Measurements from ENCODE around the gene AFF4.
A peak's percentile ranks its signal among the peaks of the same experiment; 100 is the strongest.
"Not testable (repeated sequence)": the region's sequence is repeated elsewhere in the genome, so short reads cannot be mapped to it uniquely, and the experiment has no call there.

The AFF4 gene

GRCh38 chr5:132868754-132869153 lies 94.7 kb downstream of the AFF4 start:
- H3K9me3 Mint-ChIP-seq = no peaks in the 10 kb centered on the region
- peak overlapping the region; percentile 47 for H3K27ac Mint-ChIP-seq
- H3K36me3 Mint-ChIP-seq = peaks cover 18 to 36% of the 10 kb centered on the region in 2 donors
- ATAC-seq (replicated peaks) (no peak), DNase-seq (no peak)
- no peaks in the 10 kb centered on the region for H3K27me3 Mint-ChIP-seq
- H3K4me1 Mint-ChIP-seq = peaks cover 18 to 27% of the 10 kb centered on the region in 2 donors
- H3K4me3 Mint-ChIP-seq = no peak overlapping the region

- Mint-ChIP-seq H3K4me1 (peaks cover 15 to 27% of the 10 kb centered on the region in 2 donors), H3K4me3 (peak overlapping the region; percentile 96 to 99), H3K36me3 (peaks cover 14 to 22% of the 10 kb centered on the region in 2 donors), H3K27ac (peak overlapping the region; percentile 99), H3K9me3 (no peaks in the 10 kb centered on the region), H3K27me3 (no peaks in the 10 kb centered on the region)
- no peak for DNase-seq
- peak in 1 of 2 donors; percentile 35 for ATAC-seq (replicated peaks)
Measured at GRCh38 chr5:132867046-132867451, 96.4 kb downstream of the AFF4 start.

GRCh38 chr5:132866342-132867045 lies 96.9 kb downstream of the AFF4 start, which contains the start of the genes GDF9 and UQCRQ:
TSS of gene GDF9 (minus strand) at chr5:132866469. CDS start at chr5:132864533, 1,936 bp downstream.
TSS of gene UQCRQ (plus strand) at chr5:132866642. CDS start at chr5:132866882, 240 bp downstream.
- Mint-ChIP-seq H3K4me1 (peaks cover 15 to 27% of the 10 kb centered on the region in 2 donors), H3K9me3 (no peaks in the 10 kb centered on the region), H3K27ac (peak within 1 kb of the TSS; percentile 99), H3K36me3 (peaks cover 14 to 20% of the 10 kb centered on the region in 2 donors), H3K4me3 (peak within 1 kb of the TSS; percentile 96 to 99), H3K27me3 (no peaks in the 10 kb centered on the region)
- DNase-seq (peak; percentile 94), ATAC-seq (replicated peaks) (peak; percentile 97 to 99)

DNA sequence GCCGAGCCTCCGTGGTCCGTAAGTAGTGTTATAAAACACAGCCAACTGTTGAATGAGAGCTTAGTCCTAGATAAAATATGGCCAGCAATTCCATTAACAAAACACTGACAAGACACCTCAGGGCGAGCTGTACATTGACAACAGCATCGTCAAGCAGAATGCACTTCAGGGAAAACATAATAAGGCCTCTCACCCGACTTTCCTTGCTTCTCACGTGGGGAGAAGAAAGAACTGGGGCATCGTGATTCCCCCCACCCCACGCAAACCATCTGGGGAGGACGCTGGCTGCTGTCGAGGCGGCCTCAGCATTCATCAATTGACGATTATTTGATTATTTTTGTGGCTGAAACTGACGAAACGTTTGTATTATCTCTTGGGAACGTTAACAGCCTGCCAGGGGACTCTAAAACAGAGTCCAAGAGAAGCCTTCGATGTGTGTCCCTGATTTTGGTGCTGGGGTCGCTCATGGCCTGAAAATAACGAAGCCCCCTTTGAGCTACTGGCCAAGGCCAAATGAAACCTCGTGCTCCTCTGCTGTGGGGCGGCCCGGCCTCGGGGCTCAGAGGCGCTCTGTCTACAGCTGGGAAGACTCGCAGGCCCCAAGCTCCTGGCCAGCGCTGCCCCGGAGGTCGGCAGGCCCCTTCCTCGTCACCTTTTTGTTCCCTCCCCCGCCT lies 97.6 kb downstream of the AFF4 start:
- H3K4me3 Mint-ChIP-seq = peak overlapping the region; percentile 96 to 99
- H3K36me3 Mint-ChIP-seq = peaks cover 10 to 15% of the 10 kb centered on the region in 2 donors
- peaks cover 15 to 27% of the 10 kb centered on the region in 2 donors for H3K4me1 Mint-ChIP-seq
- no peaks in the 10 kb centered on the region for H3K9me3 Mint-ChIP-seq
- H3K27me3 Mint-ChIP-seq = no peaks in the 10 kb centered on the region
- DNase-seq = no peak
- H3K27ac Mint-ChIP-seq = peak overlapping the region; percentile 99
- peak; percentile 48 to 50 for ATAC-seq (replicated peaks)

GRCh38 chr5:132860742-132861141 lies 102.7 kb downstream of the AFF4 start:
- Mint-ChIP-seq H3K9me3 (no peaks in the 10 kb centered on the region), H3K4me1 (peaks cover 2 to 3% of the 10 kb centered on the region in 2 donors), H3K27me3 (peaks cover 7 to 16% of the 10 kb centered on the region in 2 donors), H3K4me3 (no peak overlapping the region), H3K36me3 (no peaks in the 10 kb centered on the region), H3K27ac (no peak overlapping the region)
- ATAC-seq (replicated peaks) (no peak), DNase-seq (no peak)

DNA sequence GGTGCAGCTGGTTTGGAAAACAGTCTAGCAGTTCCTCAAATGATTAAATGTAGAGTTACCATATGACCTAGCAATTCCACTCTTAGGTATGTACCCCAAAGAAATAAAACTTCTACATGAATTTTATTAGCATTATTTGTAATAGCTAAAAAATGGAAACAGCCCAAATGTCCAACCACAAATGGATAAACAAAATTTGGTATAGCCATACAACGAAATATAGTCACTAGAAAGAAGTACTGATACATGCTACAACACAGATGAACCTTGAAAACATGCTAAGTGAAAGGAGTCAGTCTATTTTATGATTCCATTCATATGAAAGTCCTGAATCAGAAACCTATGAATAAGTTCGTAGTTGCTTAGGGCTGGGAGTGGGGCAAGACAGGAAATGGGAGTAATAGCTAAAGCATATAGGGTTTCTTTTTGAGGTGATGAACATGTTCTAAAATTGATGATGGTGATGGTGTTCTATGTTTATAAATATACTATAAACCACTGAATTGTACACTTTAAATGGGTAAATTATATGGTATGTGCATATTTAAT lies 103.5 kb downstream of the AFF4 start:
- H3K36me3 Mint-ChIP-seq = no peaks in the 10 kb centered on the region
- DNase-seq (no peak), ATAC-seq (replicated peaks) (no peak)
- no peaks in the 10 kb centered on the region for H3K9me3 Mint-ChIP-seq
- H3K4me3 Mint-ChIP-seq = no peak overlapping the region
- H3K4me1 Mint-ChIP-seq = no peaks in the 10 kb centered on the region
- no peak overlapping the region for H3K27ac Mint-ChIP-seq
- H3K27me3 Mint-ChIP-seq = peaks cover 12 to 20% of the 10 kb centered on the region in 2 donors

DNA sequence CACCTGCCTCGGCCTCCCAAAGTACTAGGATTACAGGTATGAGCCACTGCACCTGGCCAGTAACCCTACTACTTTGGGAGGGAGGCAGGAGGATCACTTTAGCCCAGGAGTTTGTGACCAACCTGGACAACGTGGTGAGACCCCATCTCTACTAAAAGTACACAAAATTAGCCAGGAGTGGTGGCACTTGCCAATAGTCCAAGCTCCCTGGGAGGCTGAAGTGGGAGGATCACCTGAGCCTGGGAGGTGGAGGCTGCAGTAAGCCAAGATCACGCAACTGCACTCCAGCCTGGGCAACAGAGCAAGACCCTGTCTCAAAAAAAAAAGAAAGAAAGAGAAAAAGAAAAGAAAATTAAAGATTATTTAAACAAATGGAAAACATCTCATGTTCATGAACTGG lies 107.4 kb downstream of the AFF4 start:
- no peak overlapping the region for H3K4me3 Mint-ChIP-seq
- no peak for DNase-seq
- no peaks in the 10 kb centered on the region for H3K4me1 Mint-ChIP-seq
- H3K9me3 Mint-ChIP-seq = no peaks in the 10 kb centered on the region
- no peak for ATAC-seq (replicated peaks)
- peaks cover 15 to 20% of the 10 kb centered on the region in 2 donors for H3K27me3 Mint-ChIP-seq
- no peaks in the 10 kb centered on the region for H3K36me3 Mint-ChIP-seq
- H3K27ac Mint-ChIP-seq = no peak overlapping the region

DNA sequence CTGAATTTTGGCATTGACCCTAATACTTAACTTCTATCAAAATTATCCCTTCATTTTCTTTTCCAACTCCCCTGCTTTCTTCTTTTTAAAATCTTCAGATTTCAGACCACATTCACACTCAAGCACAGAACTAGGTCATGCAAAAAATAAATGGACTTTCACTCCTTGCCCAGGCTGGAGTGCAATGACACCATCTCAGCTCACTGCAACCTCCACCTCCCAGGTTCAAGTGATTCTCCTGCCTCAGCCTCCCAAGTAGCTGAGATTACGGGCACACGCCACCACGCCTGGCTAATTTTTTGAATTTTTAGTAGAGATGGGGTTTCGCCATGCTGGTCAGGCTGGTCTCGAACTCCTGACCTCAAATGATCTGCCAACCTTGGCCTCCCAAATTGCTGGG lies 108.4 kb downstream of the AFF4 start:
- not testable (repeated sequence) for H3K9me3 Mint-ChIP-seq; H3K27ac Mint-ChIP-seq; H3K4me1 Mint-ChIP-seq; DNase-seq; H3K36me3 Mint-ChIP-seq; ATAC-seq (replicated peaks); H3K4me3 Mint-ChIP-seq
- H3K27me3 Mint-ChIP-seq = peaks cover 18 to 20% of the 10 kb centered on the region in 2 donors

- Mint-ChIP-seq H3K36me3 (no peaks in the 10 kb centered on the region), H3K27ac (no peak overlapping the region), H3K9me3 (no peaks in the 10 kb centered on the region), H3K4me3 (no peak overlapping the region), H3K4me1 (no peaks in the 10 kb centered on the region), H3K27me3 (peaks cover 20 to 22% of the 10 kb centered on the region in 2 donors)
- DNase-seq (no peak), ATAC-seq (replicated peaks) (no peak)
Measured at GRCh38 chr5:132854301-132854700, 109.1 kb downstream of the AFF4 start.

DNA sequence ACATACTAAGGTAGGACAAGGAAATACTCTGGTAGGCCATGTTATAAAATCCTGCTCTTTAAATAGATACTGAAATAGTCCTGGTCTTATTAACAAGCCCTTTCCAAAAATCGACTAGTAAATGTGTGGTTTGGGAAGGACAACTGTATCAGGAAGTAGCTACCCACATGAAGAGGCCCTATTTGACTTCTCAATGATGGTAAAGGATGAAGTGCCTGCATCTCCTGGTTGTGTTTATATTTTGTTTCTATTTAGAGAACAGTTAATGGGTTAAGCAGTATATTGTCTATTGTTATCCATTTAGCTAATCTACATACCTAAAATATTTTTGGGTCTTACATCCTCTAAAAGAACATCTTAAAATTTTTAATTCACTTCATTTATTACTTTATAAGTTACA lies 109.6 kb downstream of the AFF4 start:
- ATAC-seq (replicated peaks) (no peak), DNase-seq (no peak)
- Mint-ChIP-seq H3K4me3 (no peak overlapping the region), H3K27me3 (peaks cover 20 to 22% of the 10 kb centered on the region in 2 donors), H3K4me1 (no peaks in the 10 kb centered on the region), H3K9me3 (no peaks in the 10 kb centered on the region), H3K27ac (no peak overlapping the region), H3K36me3 (no peaks in the 10 kb centered on the region)

DNA sequence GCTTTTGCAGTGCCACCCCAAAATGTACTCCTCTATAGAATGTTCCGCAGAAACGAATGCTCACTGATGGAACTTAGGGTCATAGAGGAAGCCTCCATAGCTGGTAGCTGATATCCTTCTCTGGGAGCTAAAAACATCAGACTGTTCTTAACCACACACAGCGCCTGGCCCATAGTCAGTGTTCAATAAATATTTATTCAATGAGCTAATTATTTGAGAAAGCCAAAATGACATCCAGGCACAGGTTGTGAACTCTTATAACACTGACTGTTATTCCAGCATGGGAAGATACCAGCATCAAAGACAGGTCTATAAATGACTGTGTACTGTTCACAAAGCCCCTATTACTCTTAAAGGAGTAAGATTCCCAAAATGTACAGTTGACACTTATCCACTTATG lies 110.1 kb downstream of the AFF4 start:
- H3K36me3 Mint-ChIP-seq = no peaks in the 10 kb centered on the region
- no peaks in the 10 kb centered on the region for H3K9me3 Mint-ChIP-seq
- no peak overlapping the region for H3K27ac Mint-ChIP-seq
- H3K27me3 Mint-ChIP-seq = peaks cover 20 to 22% of the 10 kb centered on the region in 2 donors
- H3K4me1 Mint-ChIP-seq = peaks cover 0 to 2% of the 10 kb centered on the region in 2 donors
- no peak for DNase-seq
- no peak overlapping the region for H3K4me3 Mint-ChIP-seq
- ATAC-seq (replicated peaks) = no peak

- DNase-seq = no peak
Measured at GRCh38 chr5:132850066-132850465, 113.4 kb downstream of the AFF4 start.

GRCh38 chr5:132849347-132849746 lies 114.1 kb downstream of the AFF4 start:
- no peak for DNase-seq
- no peak overlapping the region for H3K4me3 Mint-ChIP-seq
- H3K27me3 Mint-ChIP-seq = peaks cover 0 to 10% of the 10 kb centered on the region in 2 donors
- H3K27ac Mint-ChIP-seq = no peak overlapping the region
- H3K9me3 Mint-ChIP-seq = no peaks in the 10 kb centered on the region
- no peaks in the 10 kb centered on the region for H3K36me3 Mint-ChIP-seq
- ATAC-seq (replicated peaks) = no peak
- peaks cover 0 to 2% of the 10 kb centered on the region in 2 donors for H3K4me1 Mint-ChIP-seq

More at GRCh38 chr5:132850066-132850465, 113.4 kb downstream of the AFF4 start:
- no peak for ATAC-seq (replicated peaks)
- Mint-ChIP-seq H3K36me3 (no peaks in the 10 kb centered on the region), H3K9me3 (no peaks in the 10 kb centered on the region), H3K27me3 (peaks cover 0 to 10% of the 10 kb centered on the region in 2 donors), H3K4me3 (no peak overlapping the region), H3K4me1 (peaks cover 0 to 2% of the 10 kb centered on the region in 2 donors), H3K27ac (no peak overlapping the region)

- Mint-ChIP-seq H3K4me3 (no peak overlapping the region), H3K27ac (no peak overlapping the region), H3K27me3 (peaks cover 0 to 10% of the 10 kb centered on the region in 2 donors), H3K9me3 (no peaks in the 10 kb centered on the region), H3K4me1 (peaks cover 0 to 2% of the 10 kb centered on the region in 2 donors), H3K36me3 (no peaks in the 10 kb centered on the region)
- DNase-seq = no peak
- no peak for ATAC-seq (replicated peaks)
Measured at GRCh38 chr5:132848270-132848669, 115.2 kb downstream of the AFF4 start.

Data from stimulated activated naive B cell treated with anti-CD40 and anti-IgM and Interleukin-4, amounts not matched to agents 10 μg/mL and 1 μg/mL and 100 μg/mL, for 72 hours (primary cell).